ENCODE measurements around the gene NUDT9.
"Not testable (repeated sequence)": the region's sequence is repeated elsewhere in the genome, so short reads cannot be mapped to it uniquely, and the experiment has no call there.

NUDT9 gene

GRCh38 chr4:87410679-87411078 lies 11.7 kb upstream of the NUDT9 start:
- DNase-seq (ENCODE audit: low read depth): no peak
- no peak for TF ChIP-seq CTCF (IDR thresholded peaks at IDR 0.05; ENCODE audit: control insufficient read depth, insufficient read depth, low read depth, low read length, missing control alignments)
- no peak overlapping the region for H3K4me3 ChIP-seq (ENCODE audit: control insufficient read depth, low read depth, low read length)

DNA sequence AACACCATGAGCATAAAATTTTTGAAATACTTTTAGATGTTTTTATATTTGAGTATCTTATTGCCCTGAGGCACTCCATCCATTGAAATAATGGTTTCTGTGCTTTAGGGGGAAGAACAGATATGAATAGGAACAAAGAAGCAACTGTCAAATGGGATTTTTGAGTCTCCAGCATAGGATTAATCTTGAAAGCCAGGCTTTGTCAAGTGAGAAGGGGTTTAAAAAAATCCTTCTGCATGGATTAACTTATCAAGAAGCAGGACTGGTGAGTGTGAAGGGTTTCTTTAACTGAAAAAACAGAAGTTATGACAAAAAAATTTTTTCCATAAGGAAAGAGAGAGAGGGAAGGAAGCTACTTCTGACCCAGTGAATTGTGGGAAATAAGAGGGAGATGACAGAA lies 7.6 kb upstream of the NUDT9 start:
- TF ChIP-seq CTCF (IDR thresholded peaks at IDR 0.05; ENCODE audit: control insufficient read depth, insufficient read depth, low read depth, low read length, missing control alignments): no peak
- no peak overlapping the region for H3K4me3 ChIP-seq (ENCODE audit: control insufficient read depth, low read depth, low read length)
- no peak for DNase-seq (ENCODE audit: low read depth)

DNA sequence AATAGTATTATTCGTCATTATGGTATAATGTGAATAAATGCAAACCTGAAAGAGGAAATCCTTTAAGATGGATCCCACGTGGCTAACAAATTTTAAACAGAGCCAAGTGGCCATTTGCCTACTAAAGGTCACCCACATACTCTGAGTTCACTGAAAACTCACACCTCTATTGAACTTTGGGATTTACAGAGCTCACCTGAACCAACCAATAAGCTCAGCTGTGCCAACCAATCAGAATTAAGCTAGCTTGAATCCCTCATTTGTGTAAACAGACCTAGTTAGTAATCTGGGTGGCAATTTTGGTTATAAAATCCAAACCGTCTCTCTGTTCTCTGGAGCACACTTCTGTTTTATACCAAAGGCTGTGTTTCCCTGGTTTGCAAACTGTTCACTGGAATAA lies 5.4 kb upstream of the NUDT9 start:
- no peak overlapping the region for H3K4me3 ChIP-seq (ENCODE audit: control insufficient read depth, low read depth, low read length)
- no peak for TF ChIP-seq CTCF (IDR thresholded peaks at IDR 0.05; ENCODE audit: control insufficient read depth, insufficient read depth, low read depth, low read length, missing control alignments)
- DNase-seq (ENCODE audit: low read depth): no peak

DNA sequence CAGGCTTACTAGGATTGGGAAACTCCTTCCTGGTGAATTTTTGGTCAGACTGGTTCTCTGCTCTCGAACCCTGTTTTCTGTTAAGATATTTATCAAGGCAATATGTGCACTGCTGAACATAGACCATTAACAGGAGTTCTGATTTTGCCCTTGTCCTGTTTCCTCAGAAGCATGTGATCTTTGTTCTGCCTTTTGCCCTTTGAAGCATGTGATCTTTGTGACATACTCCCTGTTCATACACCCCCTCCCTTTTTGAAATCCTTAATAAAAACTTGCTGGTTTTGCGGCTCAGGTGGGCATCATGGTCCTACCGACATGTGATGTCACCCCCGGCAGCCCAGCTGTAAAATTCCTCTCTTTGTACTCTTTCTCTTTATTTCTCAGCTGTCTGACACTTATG lies 4.0 kb upstream of the NUDT9 start:
- DNase-seq (ENCODE audit: low read depth); H3K4me3 ChIP-seq (ENCODE audit: control insufficient read depth, low read depth, low read length): not testable (repeated sequence)

GRCh38 chr4:87419578-87420249 lies 2.7 kb upstream of the NUDT9 start:
- no peak for DNase-seq (ENCODE audit: low read depth)
- no peak for TF ChIP-seq CTCF (IDR thresholded peaks at IDR 0.05; ENCODE audit: control insufficient read depth, insufficient read depth, low read depth, low read length, missing control alignments)
- no peak overlapping the region for H3K4me3 ChIP-seq (ENCODE audit: control insufficient read depth, low read depth, low read length)

GRCh38 chr4:87420276-87420830 lies 2.0 kb upstream of the NUDT9 start:
- TF ChIP-seq CTCF (IDR thresholded peaks at IDR 0.05; ENCODE audit: control insufficient read depth, insufficient read depth, low read depth, low read length, missing control alignments): no peak
- DNase-seq (ENCODE audit: low read depth): no peak

DNA sequence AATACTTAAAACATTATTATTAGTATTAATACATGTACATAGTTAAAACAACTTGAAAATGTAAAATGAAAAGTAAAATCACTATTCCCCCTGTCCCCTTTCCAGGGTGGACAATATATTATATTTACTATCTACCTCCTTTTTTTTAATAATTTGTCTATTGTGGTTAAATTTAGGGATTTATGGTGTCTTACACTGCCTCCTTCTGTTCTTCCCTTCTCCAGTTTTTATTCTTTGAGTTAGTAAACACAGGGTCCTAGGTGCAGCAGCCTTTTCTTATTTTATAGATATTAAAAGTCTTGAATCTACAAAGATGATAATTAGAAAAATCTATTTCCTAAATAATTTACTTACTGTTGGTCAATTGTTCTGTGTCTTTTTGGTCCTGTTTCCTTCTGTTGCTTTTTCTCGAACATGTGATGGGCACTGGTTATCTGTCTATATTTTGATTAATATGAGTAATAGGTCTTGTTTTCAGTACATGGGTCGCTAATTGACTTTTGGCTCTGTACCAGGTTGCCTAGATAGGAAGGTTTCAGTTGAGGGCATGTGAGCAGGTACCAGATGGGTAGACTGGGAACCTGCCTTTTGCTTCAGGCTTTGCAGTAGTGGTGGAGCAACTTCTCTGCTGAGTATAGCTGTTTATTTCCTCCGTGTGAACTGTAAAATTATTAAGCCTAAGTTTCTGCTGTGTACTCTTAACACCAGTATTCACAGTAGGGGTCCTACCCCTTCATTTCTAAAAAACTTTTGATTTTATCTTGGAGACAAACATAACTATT lies 1.1 kb downstream of the NUDT9 start:
- H3K4me3 ChIP-seq (ENCODE audit: control insufficient read depth, low read depth, low read length): peak overlapping the region; percentile 65
- DNase-seq (ENCODE audit: low read depth): no peak
- TF ChIP-seq CTCF (IDR thresholded peaks at IDR 0.05; ENCODE audit: control insufficient read depth, insufficient read depth, low read depth, low read length, missing control alignments): no peak

More at GRCh38 chr4:87420276-87420830, 2.0 kb upstream of the NUDT9 start:
- no peak overlapping the region for H3K4me3 ChIP-seq (ENCODE audit: control insufficient read depth, low read depth, low read length)

GRCh38 chr4:87424099-87424543 lies 1.7 kb downstream of the NUDT9 start:
- not testable (repeated sequence) for DNase-seq (ENCODE audit: low read depth); H3K4me3 ChIP-seq (ENCODE audit: control insufficient read depth, low read depth, low read length)

Data from AG09309 (cell line).